Mesenteric fat pad (tissue), 1 donor: ENCODE measurements around the gene WDR27. TPM values are rescaled to one million over a fixed set of nuclear protein-coding genes. Genes with fewer than 3 reads are reported as not detected.
"Not testable (repeated sequence)": the region's sequence is repeated elsewhere in the genome, so short reads cannot be mapped to it uniquely, and the experiment has no call there.

Source experiments
- DNase-seq: peaks from one replicate; pipeline ENCODE4 v3.0.0-alpha.2; 2020; ENCODE audit warnings: low spot score
- total RNA-seq: library from RNA; stranded (reverse); fragmentation: NEBNext Ultra II Directional; extraction: Animal tissue kit (Norgen Biotek cat#: 25700); gene quantifications from one replicate; pipeline ENCODE4 v1.2.1, GENCODE V29; 2021
- donor health status: DM: yes; HTN: yes; CAD: no.

WDR27 gene
- total RNA-seq, 1 donor from 2014 or later: 24.6 TPM

DNA sequence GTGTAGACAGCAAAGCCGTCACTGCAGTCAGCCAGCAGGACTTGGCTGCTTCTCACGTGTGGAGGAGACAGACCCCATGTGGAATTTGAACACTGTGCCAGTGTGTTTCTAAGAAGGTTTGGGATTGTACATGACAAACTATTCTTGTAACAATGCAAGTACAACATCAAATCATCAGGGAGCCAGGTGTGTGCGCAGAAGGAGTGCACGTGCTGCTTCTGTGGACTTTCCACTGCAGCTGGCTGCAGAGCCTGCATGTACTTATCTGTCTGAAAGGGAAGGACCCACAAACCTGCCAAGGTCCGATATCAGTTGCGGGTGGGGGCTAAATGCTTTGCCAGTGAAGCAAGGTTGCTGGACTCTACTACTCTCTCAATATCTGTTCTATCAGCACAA, 211.6 kb downstream of the WDR27 start:
- DNase-seq: no peak

DNA sequence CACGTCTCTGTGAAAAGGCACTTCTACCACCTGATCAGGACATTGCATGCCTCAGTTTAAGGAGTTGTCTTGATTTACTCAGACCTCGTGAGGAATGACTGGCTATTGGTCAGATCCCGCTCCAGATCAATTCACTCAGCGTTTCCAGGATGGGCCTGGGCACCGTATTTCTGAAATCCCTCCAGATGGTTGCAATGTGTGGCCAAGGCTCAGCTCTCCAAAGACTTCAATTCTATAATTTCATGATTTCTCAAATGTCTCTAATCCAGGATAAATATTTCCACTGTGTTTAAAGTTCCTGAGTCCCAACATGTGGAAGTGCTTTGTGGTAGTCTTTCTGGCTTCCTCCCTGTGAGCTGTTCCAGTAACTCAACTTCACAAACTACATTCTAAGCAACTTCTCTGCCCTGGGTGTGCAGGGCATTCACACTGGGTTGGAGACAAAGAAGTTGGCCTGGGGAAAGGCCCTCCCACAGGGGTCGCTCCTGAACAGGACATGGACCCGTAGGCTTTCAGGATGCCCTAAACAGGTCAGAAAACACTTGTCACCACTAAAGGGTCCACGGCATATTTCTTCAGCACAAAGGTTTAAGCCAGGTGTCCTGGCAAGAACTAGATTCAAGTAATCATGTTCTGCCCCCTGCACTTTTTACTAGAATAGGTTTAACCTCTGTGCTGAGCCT, 212.1 kb downstream of the WDR27 start:
- DNase-seq: no peak

DNA sequence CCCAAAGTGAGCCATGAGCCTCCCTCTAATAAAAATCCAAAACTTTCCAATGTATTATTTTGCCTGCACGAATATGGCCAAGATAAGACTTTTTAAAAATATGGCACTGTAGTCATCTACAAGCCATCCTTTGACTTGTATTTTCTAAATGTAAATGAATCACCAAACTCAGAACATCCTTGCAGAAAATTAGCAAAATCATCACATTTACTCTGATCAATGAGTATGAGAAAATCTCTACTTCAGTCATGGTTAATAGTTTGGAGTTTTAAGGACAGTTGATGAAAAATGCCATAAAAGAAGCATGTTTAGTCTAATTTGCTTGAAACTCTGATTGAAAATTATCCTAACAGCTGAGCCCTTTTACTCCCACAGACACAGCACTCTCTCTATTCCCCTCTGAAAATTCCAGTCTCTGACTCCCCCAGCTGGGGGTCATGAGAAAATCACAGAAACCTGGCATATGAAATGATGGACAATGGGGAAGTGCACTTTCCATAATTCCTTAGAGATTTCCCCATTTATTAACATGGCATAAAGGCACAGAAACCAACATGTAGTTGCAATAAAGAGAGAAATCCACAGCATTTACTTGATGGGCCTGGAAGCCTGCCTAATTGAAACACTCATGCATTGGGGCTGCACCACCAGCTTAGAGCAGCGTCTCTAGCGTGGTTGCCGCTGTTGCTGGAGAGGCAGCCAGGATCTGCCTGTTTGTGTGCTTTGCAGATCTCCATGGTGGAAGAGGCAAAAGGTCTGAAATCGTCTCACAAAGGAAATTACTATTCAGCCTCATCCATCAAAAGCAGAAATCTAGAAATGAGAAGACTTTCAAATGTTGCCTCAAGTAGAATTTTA, 214.0 kb downstream of the WDR27 start:
- no peak for DNase-seq

DNA sequence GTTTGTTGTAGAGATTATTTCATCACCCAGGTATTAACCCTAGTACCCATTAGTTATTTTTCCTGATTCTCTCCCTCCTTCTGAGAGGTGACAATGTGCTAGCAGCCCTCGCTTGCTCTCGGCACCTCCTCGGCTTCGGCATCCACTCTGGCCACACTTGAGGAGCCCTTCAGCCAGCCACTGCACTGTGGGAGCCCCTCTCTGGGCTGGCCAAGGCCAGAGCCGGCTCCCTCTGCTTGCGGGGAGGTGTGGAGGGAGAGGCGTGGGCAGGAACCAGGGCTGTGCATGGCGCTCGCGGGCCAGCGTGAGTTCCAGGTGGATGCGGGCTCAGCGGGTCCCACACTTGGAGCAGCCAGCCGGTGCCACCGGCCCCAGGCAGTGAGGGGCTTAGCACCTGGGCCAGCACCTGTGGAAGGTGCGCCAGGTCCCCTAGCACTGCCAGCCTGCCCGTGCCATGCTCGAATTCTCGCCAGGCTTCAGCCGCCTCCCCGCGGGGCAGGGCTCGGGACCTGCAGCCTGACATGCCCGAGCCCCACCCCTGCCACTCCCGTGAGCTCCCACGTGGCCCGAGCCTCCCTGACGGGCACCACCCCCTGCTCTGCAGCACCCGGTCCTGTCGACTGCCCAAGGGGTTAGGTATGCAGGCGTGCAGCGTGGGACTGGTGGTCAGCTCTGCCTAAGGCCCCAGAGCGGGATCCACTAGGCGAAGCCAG, 221.9 kb downstream of the WDR27 start:
- no peak for DNase-seq

DNA sequence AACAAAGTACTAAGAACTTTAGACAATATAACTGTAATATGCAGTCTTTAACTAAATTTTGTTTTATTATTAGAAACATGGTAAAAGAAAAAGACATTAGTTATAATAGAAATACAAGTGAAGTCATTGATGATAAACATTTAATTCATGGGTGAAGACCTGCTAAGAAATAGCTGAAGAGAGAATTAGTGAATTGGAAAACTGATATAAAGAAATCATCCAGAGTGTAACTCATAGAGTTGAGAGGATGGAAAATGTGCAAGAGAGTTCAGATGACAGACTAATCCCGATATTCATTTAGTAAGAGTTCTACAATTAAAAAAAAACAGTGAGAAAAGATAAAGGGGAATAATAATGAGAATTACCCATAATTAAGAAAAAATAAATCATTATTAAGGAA, 227.5 kb downstream of the WDR27 start:
- DNase-seq: no peak

DNA sequence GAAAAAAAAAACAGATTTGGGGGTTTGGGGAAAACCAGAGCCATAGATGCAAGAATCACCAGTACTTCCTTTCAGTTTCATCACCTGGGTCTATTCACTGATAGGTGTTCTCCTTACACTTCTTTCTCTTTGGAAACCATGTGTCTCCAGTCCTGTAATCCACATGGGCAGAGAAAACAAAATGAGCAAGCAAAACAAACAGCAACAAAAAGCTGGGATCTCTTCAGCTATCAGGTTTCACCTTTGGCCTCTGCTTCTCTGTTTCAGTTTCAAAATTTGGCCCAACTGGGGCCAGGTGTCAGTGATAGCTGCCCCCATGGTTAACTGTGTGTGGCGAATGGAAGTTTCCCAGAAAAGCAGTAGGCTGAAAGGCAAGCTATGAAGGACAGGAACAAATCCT, 228.2 kb downstream of the WDR27 start:
- DNase-seq: no peak

DNA sequence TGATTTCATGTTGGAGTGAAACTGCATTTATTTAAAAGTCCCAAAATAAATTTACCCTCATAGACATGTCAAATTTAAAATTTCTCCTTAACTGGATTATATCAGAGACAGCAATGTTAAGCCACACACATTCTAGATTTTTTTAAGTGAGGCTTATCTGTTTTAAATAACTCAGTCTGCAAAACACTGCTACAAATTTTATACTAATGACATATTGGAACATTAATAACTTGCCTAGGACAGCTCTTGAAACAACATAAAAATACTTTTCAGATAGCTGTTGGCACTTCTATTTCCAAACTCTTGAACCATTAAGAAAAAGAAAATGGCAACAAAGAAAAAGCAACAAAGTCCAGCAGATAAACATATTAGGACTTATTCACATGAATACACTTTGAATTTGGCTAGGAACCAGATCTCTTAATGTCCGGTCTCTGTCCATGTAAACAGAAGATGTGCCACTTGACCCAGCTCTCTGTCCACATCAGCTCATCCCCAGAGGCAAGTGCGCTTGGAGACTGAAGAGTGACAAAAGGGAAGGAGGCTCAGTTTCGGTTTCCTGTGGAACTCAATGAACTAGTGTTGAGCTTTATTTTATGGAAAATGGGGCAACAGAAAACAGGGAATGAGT, 228.9 kb downstream of the WDR27 start:
- no peak for DNase-seq

DNA sequence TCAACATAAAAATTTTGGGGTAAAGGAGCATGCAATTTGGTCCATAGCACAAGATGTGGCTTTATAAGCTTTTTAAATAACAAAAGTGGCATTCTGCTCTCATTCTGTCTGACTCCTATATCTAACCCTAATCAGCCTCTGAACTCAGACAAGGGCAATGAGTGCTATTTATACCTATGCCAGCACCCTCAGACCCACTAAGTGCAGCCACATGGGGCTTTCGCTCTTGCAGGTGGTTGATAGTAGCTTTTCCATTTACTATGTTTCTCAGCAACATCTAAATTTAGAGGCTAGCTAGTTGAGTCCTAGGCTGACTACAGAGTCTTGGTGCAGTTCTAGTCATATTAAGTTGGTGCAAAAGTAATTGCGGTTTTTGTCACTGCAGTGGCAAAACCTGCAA, 231.0 kb downstream of the WDR27 start:
- no peak for DNase-seq

DNA sequence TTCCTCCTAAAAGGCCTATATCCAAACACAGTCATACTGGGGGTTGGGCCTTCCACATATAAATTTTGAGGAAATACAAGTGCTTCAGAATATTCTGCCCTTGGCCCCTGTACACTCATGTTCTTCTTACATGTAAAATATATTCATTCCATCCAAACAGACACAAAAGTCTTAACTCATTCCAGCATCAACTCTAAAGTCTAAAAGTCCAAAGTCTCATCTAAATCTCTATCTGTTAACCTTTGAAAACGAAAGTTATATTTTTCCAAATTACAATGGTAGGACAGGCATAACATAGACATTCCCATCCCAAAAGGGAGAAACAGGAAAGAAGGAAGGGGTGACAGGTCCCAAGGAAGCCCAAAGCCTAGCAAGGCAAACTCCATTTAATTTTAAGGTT, 232.8 kb downstream of the WDR27 start:
- no peak for DNase-seq

DNA sequence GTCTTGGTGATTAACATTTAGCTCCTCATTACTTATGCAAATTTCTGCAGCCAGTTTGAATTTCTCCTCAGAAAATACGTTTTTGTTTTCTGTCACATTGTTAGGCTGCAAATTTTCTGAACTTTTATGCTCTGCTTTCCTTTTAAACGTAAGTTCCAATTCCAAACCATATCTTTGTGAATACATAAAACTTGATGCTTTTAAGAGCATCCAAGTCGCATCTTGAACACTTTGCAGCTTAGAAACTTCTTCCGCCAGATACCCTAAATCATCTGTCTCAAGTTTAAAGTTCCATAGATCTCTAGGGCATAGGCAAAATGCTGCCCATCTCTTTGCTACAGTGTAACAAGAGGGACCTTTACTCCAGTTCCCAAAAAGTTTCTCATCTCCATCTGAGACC, 234.1 kb downstream of the WDR27 start:
- DNase-seq: not testable (repeated sequence)

DNA sequence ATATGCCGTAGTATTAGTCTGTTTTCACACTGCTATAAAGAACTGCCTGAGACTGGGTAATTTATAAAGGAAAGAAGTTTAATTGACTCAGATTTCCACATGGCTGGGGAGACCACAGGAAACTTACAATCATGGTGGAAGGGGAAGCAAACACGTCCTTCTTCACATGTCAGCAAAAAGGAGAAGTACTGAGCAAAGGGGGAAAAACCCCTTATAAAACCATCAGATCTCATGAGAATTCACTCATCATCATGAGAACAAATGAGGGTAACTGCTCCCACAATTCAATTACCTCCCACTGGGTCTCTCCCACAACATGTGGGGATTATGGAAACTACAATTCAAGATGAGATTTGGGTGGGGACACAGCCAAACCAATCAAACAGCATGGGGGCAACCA, 235.6 kb downstream of the WDR27 start:
- not testable (repeated sequence) for DNase-seq

DNA sequence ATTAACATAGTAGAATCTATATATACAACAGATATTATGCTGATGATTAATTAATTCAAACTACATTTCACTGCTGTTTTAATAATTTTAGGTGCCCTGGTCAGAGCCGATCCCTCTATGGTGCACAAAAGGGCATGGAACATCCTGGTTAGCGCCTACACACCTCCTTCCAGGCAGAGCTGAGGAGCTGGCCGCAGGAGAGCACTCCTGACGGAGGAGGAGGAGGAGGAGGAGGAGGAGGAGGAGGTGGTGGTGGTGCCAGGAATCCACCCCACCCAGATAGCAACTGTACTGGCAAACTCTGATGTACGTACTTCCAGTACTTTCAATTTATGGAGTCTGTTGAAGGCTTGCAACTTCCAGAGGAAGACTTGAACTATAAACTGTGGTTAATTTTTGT, 244.1 kb downstream of the WDR27 start:
- no peak for DNase-seq

DNA sequence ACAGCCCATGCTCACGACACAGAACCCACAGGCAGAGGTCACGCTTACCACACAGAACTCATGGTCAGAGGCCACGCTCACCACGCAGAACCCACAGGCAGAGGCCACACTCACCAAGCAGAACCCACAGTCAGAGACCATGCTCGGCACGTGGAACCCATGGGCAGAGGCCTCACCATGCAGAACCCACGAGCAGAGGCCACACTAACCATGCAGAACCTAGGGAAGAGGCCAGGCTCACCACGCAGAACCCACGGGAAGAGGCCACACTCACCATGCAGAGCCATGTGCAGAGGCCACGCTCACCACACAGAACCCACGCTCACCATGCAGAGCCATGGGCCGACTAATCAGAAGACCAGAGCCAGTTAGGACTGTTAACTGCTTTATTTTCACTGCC, 245.0 kb downstream of the WDR27 start:
- DNase-seq: no peak

DNA sequence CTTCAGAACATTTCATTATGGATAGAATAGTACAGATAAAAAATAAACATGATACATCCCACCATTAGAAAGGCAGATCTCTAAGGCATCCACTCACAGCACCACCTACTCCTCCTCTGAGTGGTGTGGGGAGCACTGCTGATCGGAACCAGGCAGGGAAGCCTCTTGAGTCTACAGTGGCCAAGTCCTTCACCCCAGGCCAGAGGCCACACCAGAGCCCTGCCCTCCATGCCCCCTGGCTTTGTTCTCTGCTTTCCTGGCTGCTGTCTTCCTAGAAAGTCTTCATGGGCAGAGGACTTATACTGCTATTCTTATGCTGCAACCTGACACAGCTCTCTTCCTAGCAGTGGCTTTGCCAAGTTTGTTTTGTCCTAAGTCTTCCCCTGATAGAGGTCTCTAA, 246.4 kb downstream of the WDR27 start:
- no peak for DNase-seq

DNA sequence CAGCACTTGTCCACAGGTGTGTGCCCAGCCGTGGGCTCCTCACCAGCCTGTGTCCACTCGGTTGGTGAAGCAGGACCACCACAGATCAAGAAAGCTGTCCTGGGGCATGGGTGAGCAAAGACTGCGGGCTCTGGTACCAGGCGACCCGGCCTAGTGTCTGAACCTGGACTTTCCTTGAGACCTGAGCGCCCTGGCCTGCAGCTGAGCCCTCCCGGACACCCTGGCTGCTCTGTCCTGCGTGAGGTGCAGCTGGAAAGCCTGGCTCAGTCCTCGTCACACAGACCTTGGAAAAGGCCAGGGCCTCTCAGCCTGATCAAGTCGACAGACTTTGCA, 247.0 kb downstream of the WDR27 start:
- no peak for DNase-seq

DNA sequence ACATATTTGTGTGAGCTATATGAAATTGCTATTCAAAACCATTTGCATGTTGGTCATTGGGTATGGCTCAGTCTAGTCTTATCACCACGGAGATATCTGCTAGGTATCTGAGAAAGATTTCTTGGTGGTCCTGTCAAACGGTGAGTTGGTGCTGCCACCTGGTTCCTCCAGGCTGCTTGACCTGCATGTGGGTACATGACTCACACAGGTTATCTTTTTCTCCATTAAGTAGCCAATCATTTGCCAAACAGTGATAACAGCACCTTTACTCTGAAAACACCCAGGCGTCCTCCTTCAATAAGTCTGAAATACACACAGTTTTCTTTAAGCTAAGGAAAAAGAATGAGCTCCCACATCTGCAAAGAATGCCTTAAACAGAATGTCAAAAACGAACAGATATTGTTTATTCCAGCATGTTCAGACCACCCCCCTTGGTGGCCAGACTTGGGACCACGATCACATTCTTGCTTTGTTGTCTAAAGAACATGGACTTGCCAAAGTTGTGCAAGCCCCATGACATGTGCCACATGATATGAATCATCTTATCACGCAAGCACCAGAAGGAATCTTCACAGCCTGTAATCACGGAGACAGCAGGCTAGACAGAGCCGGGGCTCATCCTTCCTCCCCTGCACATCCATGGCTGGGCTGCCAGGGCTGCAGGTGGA, 247.5 kb downstream of the WDR27 start:
- DNase-seq: no peak

DNA sequence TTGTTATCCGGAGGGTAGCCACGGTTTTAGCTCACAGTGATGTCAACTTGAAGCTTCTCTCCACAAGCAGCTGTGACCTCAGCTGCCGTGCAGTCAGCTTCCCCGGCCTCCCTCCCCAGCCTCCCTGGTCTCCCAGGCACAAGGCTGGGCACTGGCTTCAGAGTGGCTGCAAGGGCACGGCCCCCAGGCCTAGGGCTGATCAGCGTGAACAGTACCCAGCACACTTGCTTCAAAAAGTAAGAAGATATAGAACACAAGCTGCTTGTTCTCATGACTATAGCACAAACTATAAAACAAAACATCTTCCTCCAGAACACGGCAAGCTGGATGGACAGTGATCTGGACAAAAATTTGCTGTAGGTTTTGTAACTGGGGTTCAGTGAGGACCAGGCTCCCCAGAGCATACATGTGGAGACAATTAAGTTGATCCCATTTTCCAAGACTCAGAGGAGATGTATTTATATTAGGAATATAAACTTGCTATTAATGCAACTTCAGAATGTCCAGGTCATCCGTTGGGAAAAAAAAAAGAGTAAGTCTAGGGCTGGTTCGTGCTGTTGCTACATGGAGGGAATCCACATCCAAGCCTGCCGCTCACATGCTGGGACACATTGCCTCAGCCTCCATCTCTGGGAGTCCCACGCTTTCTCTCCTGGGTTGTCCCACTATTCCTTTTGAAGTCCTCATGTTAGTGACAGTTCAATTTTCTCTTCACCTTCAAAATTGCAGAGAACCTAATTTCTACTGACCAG, 248.8 kb downstream of the WDR27 start:
- DNase-seq: no peak

DNA sequence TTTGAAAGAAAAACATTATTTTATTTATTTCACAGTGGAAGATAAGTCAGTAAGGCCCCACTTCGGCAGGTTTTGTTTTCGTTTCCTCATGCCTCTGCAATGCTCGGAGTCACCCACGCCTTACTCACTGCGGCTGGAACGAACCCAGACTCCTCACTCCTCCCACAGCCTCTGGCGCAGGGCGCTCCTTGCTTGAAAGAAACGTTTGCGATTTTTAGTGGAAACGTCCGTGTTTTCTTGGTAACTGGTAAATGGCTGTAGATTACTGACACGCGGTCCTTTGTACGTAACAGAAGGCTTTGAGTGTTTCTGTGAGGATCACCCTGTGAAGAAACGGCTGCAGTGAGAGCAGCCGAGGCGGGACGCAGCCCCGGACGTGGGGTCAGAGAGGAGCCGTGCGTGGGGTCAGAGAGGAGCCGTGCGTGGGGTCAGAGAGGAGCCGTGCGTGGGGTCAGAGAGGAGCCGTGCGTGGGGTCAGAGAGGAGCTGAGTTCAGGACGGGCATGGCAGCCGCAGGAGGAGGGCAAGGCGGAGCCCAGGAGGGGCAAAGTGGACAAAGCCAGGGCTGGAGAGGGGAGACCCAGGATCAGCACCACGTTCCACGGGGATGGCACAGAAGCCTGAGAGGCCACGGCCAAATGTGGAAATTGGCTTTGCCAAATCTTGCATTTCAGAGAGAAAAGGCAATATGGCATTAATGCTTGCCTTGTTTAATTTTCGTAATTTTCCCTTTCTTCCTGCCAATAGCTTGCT, 249.5 kb downstream of the WDR27 start:
- DNase-seq: no peak

DNA sequence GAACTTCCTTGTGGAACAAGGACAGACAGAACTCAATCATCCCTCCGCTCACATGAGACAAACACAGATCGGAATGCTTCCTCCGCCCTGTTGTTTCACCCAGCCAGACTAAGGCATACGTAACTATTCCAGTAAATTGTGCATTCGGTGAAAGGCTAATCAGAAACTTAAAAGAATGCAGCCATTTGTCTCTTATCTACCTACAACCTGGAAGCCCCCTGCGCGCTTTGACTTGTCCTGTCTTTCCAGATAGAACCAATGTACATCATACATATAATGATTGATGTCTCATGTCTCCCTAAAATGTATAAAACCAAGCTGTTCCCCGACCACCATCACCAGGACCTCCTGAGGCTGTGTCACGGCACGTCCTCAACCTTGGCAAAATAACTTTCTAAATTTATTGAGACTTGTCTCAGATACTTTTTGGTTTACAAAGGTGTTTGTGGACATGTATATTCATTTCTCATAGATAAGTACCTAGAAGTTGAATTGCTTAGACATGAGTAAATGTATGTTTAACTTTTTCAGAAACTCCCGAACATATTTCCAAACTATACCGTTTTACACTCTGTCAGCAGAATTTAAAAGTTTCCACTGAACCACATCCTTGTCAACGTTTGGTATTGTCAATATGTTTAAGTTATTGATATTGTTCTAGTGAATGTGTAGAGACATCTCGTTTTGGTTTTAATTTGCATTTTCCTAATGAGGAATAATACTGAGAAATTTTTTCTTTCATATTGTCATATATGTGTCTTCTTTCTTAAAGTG, 250.6 kb downstream of the WDR27 start:
- no peak for DNase-seq
